ENCODE data around the gene C2CD2L.

DNA sequence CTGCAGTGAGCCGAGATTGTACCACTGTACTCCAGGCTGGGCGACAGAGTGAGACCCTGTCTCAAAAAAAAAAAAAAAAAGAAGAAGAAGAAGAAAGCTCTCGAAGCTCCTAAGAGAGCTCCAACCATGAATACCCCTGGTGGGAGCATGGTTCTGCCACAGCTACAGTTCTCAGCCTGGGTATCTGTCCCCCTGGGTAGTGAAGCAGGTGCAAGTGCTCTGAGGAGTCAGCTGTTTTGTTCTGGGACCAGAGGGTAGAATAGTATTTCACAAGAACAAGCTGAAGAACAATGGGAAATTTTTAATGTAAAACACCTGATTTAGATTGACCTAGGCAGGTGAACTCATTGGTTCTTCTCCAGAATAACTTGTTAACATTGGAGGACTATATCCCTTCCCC lies 45.9 kb upstream of the C2CD2L start:
- TF ChIP-seq, protein P1, sequence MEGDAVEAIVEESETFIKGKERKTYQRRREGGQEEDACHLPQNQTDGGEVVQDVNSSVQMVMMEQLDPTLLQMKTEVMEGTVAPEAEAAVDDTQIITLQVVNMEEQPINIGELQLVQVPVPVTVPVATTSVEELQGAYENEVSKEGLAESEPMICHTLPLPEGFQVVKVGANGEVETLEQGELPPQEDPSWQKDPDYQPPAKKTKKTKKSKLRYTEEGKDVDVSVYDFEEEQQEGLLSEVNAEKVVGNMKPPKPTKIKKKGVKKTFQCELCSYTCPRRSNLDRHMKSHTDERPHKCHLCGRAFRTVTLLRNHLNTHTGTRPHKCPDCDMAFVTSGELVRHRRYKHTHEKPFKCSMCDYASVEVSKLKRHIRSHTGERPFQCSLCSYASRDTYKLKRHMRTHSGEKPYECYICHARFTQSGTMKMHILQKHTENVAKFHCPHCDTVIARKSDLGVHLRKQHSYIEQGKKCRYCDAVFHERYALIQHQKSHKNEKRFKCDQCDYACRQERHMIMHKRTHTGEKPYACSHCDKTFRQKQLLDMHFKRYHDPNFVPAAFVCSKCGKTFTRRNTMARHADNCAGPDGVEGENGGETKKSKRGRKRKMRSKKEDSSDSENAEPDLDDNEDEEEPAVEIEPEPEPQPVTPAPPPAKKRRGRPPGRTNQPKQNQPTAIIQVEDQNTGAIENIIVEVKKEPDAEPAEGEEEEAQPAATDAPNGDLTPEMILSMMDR (IDR thresholded peaks at IDR 0.05 in 4 of 5, conservative IDR thresholded peaks at IDR 0.05 in 1 of 5): no peak
- no peak for TF ChIP-seq POLR2A (IDR thresholded peaks at IDR 0.05)
